Hepatocyte (in vitro differentiated cells): ENCODE data around the gene FOSL1. TPM values are rescaled to one million over a fixed set of nuclear protein-coding genes. Genes with fewer than 3 reads are reported as not detected.

Source experiments
- DNase-seq: peaks from one replicate; pipeline ENCODE4 v3.0.0-alpha.2; 2016; ENCODE audit warnings: low spot score
- H2AFZ ChIP-seq: fragments of 200-600 bp; sonication (generic); 2 replicates; pipeline ENCODE4 v1.6.0; 2016; ENCODE audit warnings: antibody characterized with exemption, mild to moderate bottlenecking
- H3K27ac ChIP-seq: fragments of 200-600 bp; sonication (generic); 2 replicates; pipeline ENCODE4 v1.5.1; 2016; ENCODE audit warnings: mild to moderate bottlenecking
- H3K27me3 ChIP-seq: fragments of 200-600 bp; sonication (generic); 2 replicates; pipeline ENCODE4 v1.6.1; 2016
- H3K36me3 ChIP-seq: fragments of 200-600 bp; sonication (generic); replicated peaks from 2 replicates; pipeline ENCODE4 v1.5.1; 2016; ENCODE audit warnings: low read depth; ENCODE audit not compliant: insufficient read depth
- H3K4me1 ChIP-seq: fragments of 200-600 bp; sonication (generic); 2 replicates; pipeline ENCODE4 v1.5.1; 2016; ENCODE audit warnings: mild to moderate bottlenecking, moderate library complexity; ENCODE audit not compliant: insufficient read depth
- H3K4me2 ChIP-seq: fragments of 200-600 bp; sonication (generic); 2 replicates; pipeline ENCODE4 v1.6.0; 2016
- H3K4me3 ChIP-seq: fragments of 200-600 bp; sonication (generic); 2 replicates; pipeline ENCODE4 v1.5.1; 2016; ENCODE audit warnings: mild to moderate bottlenecking
- H3K79me2 ChIP-seq: fragments of 200-600 bp; sonication (generic); 2 replicates; pipeline ENCODE4 v1.6.0; 2017; ENCODE audit warnings: mild to moderate bottlenecking
- H3K9me2 ChIP-seq: fragments of 200-600 bp; sonication (generic); replicated peaks from 2 replicates; pipeline ENCODE4 v1.6.0; 2017; ENCODE audit warnings: mild to moderate bottlenecking; ENCODE audit not compliant: insufficient read depth
- H3K9me3 ChIP-seq: fragments of 200-600 bp; sonication (generic); 2 replicates; pipeline ENCODE4 v1.5.1; 2016; ENCODE audit warnings: low read depth, mild to moderate bottlenecking
- H4K20me1 ChIP-seq: fragments of 200-600 bp; sonication (generic); 2 replicates; pipeline ENCODE4 v1.6.0; 2016; ENCODE audit warnings: mild to moderate bottlenecking; ENCODE audit not compliant: insufficient read depth, poor library complexity, severe bottlenecking
- EZH2 ChIP-seq: fragments of 200-600 bp; sonication (generic); IDR thresholded peaks from 2 replicates; pipeline ENCODE4 v1.6.1; 2016; ENCODE audit warnings: antibody characterized with exemption, mild to moderate bottlenecking, borderline replicate concordance
- EZH2phosphoT487 ChIP-seq: fragments of 200-600 bp; sonication (generic); IDR thresholded peaks from one replicate; pipeline ENCODE4 v1.6.1; 2018; ENCODE audit warnings: antibody characterized with exemption, mild to moderate bottlenecking, low read depth, moderate library complexity; ENCODE audit not compliant: unreplicated experiment, severe bottlenecking
- WGBS: methylation state at CpG from one replicate; pipeline ENCODE4 v1.1.6; 2016; ENCODE audit warnings: low lambda C conversion rate; ENCODE audit errors: missing lambda C conversion rate; 5-methylcytosine and 5-hydroxymethylcytosine counted together
- polyA plus RNA-seq: library from polyadenylated mRNA; unstranded; fragments of >200 nt; fragmentation: Nextera tagmentation; extraction: Ambion mirVana; gene quantifications from 2 replicates; pipeline ENCODE4 v1.2.1, GENCODE V29; 2016
- total RNA-seq: library from RNA; depleted of rRNA; stranded (reverse); fragments of >200 nt; gene quantifications from 2 replicates; pipeline ENCODE4 v1.2.3, GENCODE V29; 2014
- TF ChIP-seq, protein P1 (sequence below): fragments of 200-600 bp; sonication (generic); IDR thresholded peaks from 2 replicates; pipeline ENCODE4 v1.5.1; 2016; ENCODE audit warnings: antibody characterized with exemption, mild to moderate bottlenecking; ENCODE audit not compliant: poor library complexity

The FOSL1 gene
- total and polyA plus RNA-seq, 2 experiments from 2014 or later = 4.5 to 16.5 TPM

DNA sequence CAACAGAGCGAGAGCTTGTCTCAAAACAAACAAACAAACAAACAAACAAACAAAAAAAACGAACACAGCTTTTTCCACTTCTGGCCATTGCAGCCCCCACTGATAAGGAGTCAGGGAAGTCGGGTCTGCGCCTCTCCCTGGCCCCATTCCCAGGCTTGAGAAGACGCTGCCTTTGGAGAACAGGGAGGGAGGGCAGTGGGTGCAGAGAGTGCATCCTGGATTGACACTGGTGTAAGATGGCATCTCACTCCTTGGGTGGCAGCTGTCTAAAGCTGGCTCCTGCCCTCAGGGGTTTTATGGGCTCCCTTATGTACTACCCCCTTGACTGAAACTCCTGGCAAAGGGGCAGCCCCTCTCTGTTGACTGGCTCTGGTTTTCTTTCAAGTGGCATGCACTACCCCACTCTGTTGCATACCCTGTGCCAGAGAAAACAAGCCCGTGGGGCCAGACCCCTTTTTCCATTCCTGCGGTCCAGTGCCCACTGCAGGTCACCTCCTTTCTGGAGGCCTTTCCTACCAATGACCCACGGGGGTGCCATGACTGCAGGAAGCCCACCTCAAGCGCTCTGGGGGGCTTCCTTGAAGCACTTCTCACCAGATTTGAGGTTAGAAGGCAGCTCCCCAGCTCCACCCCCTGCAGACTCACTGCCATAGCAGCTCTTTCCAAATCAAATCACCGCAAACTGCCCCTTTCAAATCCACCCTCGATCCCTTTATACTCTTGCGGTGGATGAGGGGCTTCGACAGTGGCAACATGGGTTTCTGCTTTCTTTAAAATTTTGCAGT is 31.8 kb upstream of the FOSL1 start:
- Histone ChIP-seq H3K4me1 (no peaks in the 10 kb centered on the region), H2AFZ (no peak overlapping the region), H3K9me2 (no peaks in the 10 kb centered on the region), H3K27me3 (no peaks in the 10 kb centered on the region), H3K36me3 (no peaks in the 10 kb centered on the region), H3K79me2 (no peaks in the 10 kb centered on the region), H3K27ac (no peak overlapping the region), H3K4me2 (no peak overlapping the region), H4K20me1 (no peaks in the 10 kb centered on the region), H3K4me3 (no peak overlapping the region), H3K9me3 (no peaks in the 10 kb centered on the region)
- 69% methylated on average over 13 of the region's 13 CpGs for WGBS
- TF ChIP-seq, protein P1, sequence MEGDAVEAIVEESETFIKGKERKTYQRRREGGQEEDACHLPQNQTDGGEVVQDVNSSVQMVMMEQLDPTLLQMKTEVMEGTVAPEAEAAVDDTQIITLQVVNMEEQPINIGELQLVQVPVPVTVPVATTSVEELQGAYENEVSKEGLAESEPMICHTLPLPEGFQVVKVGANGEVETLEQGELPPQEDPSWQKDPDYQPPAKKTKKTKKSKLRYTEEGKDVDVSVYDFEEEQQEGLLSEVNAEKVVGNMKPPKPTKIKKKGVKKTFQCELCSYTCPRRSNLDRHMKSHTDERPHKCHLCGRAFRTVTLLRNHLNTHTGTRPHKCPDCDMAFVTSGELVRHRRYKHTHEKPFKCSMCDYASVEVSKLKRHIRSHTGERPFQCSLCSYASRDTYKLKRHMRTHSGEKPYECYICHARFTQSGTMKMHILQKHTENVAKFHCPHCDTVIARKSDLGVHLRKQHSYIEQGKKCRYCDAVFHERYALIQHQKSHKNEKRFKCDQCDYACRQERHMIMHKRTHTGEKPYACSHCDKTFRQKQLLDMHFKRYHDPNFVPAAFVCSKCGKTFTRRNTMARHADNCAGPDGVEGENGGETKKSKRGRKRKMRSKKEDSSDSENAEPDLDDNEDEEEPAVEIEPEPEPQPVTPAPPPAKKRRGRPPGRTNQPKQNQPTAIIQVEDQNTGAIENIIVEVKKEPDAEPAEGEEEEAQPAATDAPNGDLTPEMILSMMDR = no peak
- no peak for TF ChIP-seq EZH2
- no peak for TF ChIP-seq EZH2phosphoT487
- no peak for DNase-seq

DNA sequence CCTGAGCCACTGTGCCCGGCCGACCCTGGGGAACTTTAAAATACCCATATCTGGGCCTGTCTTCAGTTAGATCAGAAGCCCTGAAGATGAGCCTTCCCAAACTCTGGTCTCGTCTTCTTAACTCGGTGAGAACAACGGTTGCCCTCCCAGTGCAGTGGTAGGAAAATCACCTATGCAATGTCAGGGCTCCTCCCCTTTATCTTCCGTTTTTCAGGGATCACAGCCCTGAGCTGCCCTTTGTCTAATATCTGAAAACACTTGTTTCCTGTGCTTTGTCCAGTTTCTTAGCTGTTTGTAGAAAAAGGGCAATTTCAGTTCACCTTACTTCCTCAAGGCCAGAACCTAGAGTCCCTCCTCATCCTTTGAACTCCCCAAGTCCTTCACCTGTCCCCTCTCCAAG is 28.5 kb upstream of the FOSL1 start:
- DNase-seq = no peak
- H4K20me1 ChIP-seq = no peaks in the 10 kb centered on the region
- no peaks in the 10 kb centered on the region for H3K4me1 ChIP-seq
- 83% methylated on average over 6 of the region's 6 CpGs for WGBS
- H3K9me3 ChIP-seq = no peaks in the 10 kb centered on the region
- no peak overlapping the region for H3K4me2 ChIP-seq
- H3K4me3 ChIP-seq = no peak overlapping the region
- no peak for TF ChIP-seq EZH2
- no peaks in the 10 kb centered on the region for H3K27me3 ChIP-seq
- H3K36me3 ChIP-seq = no peaks in the 10 kb centered on the region
- H3K9me2 ChIP-seq = no peaks in the 10 kb centered on the region
- no peak overlapping the region for H3K27ac ChIP-seq
- no peaks in the 10 kb centered on the region for H3K79me2 ChIP-seq
- H2AFZ ChIP-seq = no peak overlapping the region

DNA sequence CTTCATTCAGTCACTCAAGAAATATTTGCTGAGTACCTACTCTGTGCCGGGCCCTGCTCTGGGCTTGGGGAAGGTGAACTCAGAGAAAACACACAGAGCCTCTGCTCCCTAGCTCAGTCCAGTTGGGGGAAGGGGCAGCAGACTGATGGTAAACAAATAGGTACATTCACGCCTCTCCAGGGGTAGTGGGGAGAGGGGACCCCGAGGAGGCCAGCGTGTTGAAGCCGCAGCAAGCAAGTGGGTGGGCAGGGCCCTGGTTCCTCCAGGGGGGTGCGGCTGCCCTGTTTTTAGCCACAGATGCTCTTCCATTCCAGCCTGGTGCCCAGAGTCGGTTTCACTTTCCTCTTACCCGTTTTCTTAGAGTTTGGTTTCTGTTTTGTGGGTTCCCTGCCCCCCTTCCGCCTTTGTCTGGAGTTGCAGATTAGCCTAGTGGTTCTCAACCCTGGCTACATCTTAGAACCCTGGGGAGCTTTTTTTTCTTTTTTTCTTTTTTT is 27.8 kb upstream of the FOSL1 start:
- no peak for DNase-seq
- H3K79me2 ChIP-seq = no peaks in the 10 kb centered on the region
- TF ChIP-seq EZH2 (no peak), EZH2phosphoT487 (no peak)
- H3K36me3 ChIP-seq = no peaks in the 10 kb centered on the region
- no peak overlapping the region for H3K4me2 ChIP-seq
- H3K9me2 ChIP-seq = no peaks in the 10 kb centered on the region
- H3K9me3 ChIP-seq = no peaks in the 10 kb centered on the region
- 70% methylated on average over 9 of the region's 9 CpGs for WGBS
- no peaks in the 10 kb centered on the region for H3K27me3 ChIP-seq
- H3K27ac ChIP-seq = no peak overlapping the region
- no peaks in the 10 kb centered on the region for H3K4me1 ChIP-seq
- no peak overlapping the region for H2AFZ ChIP-seq
- H4K20me1 ChIP-seq = no peaks in the 10 kb centered on the region
- no peak overlapping the region for H3K4me3 ChIP-seq

DNA sequence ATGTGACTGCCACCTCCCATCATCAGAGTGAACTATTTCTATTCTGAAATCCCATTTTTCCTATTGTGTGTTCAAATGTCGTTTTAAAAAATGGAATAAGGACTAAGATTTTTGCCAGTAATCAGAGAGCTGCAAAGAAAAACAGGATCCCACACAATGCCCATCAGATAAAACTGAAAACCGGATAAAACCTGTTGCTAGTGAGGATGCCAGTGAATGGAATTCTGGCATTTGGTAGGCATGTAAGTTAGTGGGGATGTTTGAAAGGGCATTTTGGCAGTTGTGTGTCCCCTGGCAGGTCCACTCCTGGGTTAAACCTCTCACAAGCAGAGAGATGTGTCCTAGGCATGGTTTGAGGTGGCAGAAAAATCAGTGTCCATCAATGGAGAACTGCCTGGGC is 25.2 kb upstream of the FOSL1 start:
- Histone ChIP-seq H3K36me3 (no peaks in the 10 kb centered on the region), H3K27me3 (no peaks in the 10 kb centered on the region), H2AFZ (no peak overlapping the region), H3K4me3 (no peak overlapping the region), H3K79me2 (peaks cover 4% of the 10 kb centered on the region), H3K4me1 (peaks cover 6% of the 10 kb centered on the region), H3K27ac (no peak overlapping the region), H4K20me1 (no peaks in the 10 kb centered on the region), H3K4me2 (no peak overlapping the region), H3K9me3 (no peaks in the 10 kb centered on the region), H3K9me2 (no peaks in the 10 kb centered on the region)
- TF ChIP-seq EZH2phosphoT487 = no peak
- TF ChIP-seq, protein P1 = no peak
- no peak for TF ChIP-seq EZH2
- no peak for DNase-seq
- 95% methylated on average over 2 of the region's 2 CpGs for WGBS
